ENCODE data around the gene ZNF764.
"Not testable (repeated sequence)": the region's sequence is repeated elsewhere in the genome, so short reads cannot be mapped to it uniquely, and the experiment has no call there.

Gene ZNF764

GRCh38 chr16:30548416-30549253 is 9.5 kb downstream of the ZNF764 start:
- DNase-seq (ENCODE audit: low spot score): no peak

GRCh38 chr16:30546115-30546514 is 12.1 kb downstream of the ZNF764 start:
- DNase-seq (ENCODE audit: low spot score): no peak

GRCh38 chr16:30543067-30543466 is 15.1 kb downstream of the ZNF764 start:
- no peak for DNase-seq (ENCODE audit: low spot score)

- DNase-seq (ENCODE audit: low spot score): no peak
Observed at GRCh38 chr16:30541502-30542329, 16.5 kb downstream of the ZNF764 start.

GRCh38 chr16:30540916-30541464 is 17.2 kb downstream of the ZNF764 start:
- not testable (repeated sequence) for DNase-seq (ENCODE audit: low spot score)

GRCh38 chr16:30539986-30540526 is 18.1 kb downstream of the ZNF764 start:
- DNase-seq (ENCODE audit: low spot score): not testable (repeated sequence)

- no peak for DNase-seq (ENCODE audit: low spot score)
Observed at GRCh38 chr16:30539000-30539964, 18.9 kb downstream of the ZNF764 start.

GRCh38 chr16:30536391-30537024 is 21.7 kb downstream of the ZNF764 start:
- not testable (repeated sequence) for DNase-seq (ENCODE audit: low spot score)

GRCh38 chr16:30535777-30536190 is 22.4 kb downstream of the ZNF764 start:
- DNase-seq (ENCODE audit: low spot score): peak; percentile 72

GRCh38 chr16:30535106-30535776 is 22.9 kb downstream of the ZNF764 start:
- no peak for DNase-seq (ENCODE audit: low spot score)

- peak; percentile 87 for DNase-seq (ENCODE audit: low spot score)
Observed at GRCh38 chr16:30534368-30535105, 23.6 kb downstream of the ZNF764 start, which contains the start of gene ZNF747. ZNF747 (minus strand) TSS chr16:30534858; CDS start chr16:30534679, 179 bp downstream.

- peak; percentile 29 for DNase-seq (ENCODE audit: low spot score)
Observed at GRCh38 chr16:30533748-30534367, 24.3 kb downstream of the ZNF764 start.

GRCh38 chr16:30533146-30533522 is 25.0 kb downstream of the ZNF764 start:
- DNase-seq (ENCODE audit: low spot score): no peak

- no peak for DNase-seq (ENCODE audit: low spot score)
Observed at GRCh38 chr16:30532285-30533145, 25.7 kb downstream of the ZNF764 start.

- no peak for DNase-seq (ENCODE audit: low spot score)
Observed at GRCh38 chr16:30530163-30531037, 27.8 kb downstream of the ZNF764 start.

GRCh38 chr16:30528799-30529457 is 29.2 kb downstream of the ZNF764 start:
- DNase-seq (ENCODE audit: low spot score): no peak
